GM19193 (cell line): ENCODE data around the gene ZMYM5.
A peak's percentile ranks its signal among the peaks of the same experiment; 100 is the strongest.

Source experiments
- POLR2A ChIP-seq: IDR thresholded peaks from 4 replicates; pipeline ENCODE4 v1.6.1; 2011; ENCODE audit not compliant: insufficient read depth, insufficient read length; ENCODE audit errors: extremely low read depth

Gene ZMYM5

GRCh38 chr13:19863323-19864023, at the start of gene ZMYM5:
Gene ZMYM5 (minus strand): TSS chr13:19863649. CDS start chr13:19852180, 11,469 bp downstream.
- TF ChIP-seq POLR2A, result peak; percentile 88

- TF ChIP-seq POLR2A, result no peak
These were observed 47.1 kb upstream of the ZMYM5 start for GRCh38 chr13:19910336-19911072.

- no peak for TF ChIP-seq POLR2A
These were observed 45.0 kb upstream of the ZMYM5 start for GRCh38 chr13:19908350-19908986.

GRCh38 chr13:19890030-19890429, 26.6 kb upstream of the ZMYM5 start:
- no peak for TF ChIP-seq POLR2A

- no peak for TF ChIP-seq POLR2A
These were observed 25.4 kb upstream of the ZMYM5 start for GRCh38 chr13:19888799-19889198.

GRCh38 chr13:19882231-19882630, 18.8 kb upstream of the ZMYM5 start:
- TF ChIP-seq POLR2A, result no peak

- TF ChIP-seq POLR2A, result no peak
These were observed 18.2 kb upstream of the ZMYM5 start for GRCh38 chr13:19881641-19882040.

- TF ChIP-seq POLR2A, result peak; percentile 39
These were observed 1.4 kb upstream of the ZMYM5 start for GRCh38 chr13:19864746-19865309.

GRCh38 chr13:19864024-19864745, 736 bp upstream of the ZMYM5 start:
- TF ChIP-seq POLR2A, result peak; percentile 48

GRCh38 chr13:19862481-19863313, 752 bp downstream of the ZMYM5 start:
- TF ChIP-seq POLR2A, result no peak

GRCh38 chr13:19861762-19862161, 1.7 kb downstream of the ZMYM5 start:
- TF ChIP-seq POLR2A, result no peak

GRCh38 chr13:19860884-19861655, 2.4 kb downstream of the ZMYM5 start:
- no peak for TF ChIP-seq POLR2A

- no peak for TF ChIP-seq POLR2A
These were observed 10.7 kb downstream of the ZMYM5 start for GRCh38 chr13:19852766-19853165.
